Measurements from ENCODE around the gene GLRA2. TPM values are rescaled to one million over a fixed set of nuclear protein-coding genes. Genes with fewer than 3 reads are reported as not detected.

The GLRA2 gene
- total RNA-seq, 2 donors from 2014 or later: not detected

GRCh38 chrX:14702145-14702544 lies 172.8 kb downstream of the GLRA2 start:
- Mint-ChIP-seq H3K4me3 (no peak overlapping the region), H3K27me3 (no peaks in the 10 kb centered on the region), H3K27ac (no peak overlapping the region), H3K4me1 (no peaks in the 10 kb centered on the region), H3K9me3 (no peaks in the 10 kb centered on the region), H3K36me3 (ENCODE audit: low read depth) (no peaks in the 10 kb centered on the region)
- ATAC-seq (replicated peaks): no peak

GRCh38 chrX:14712096-14712495 lies 182.8 kb downstream of the GLRA2 start:
- no peak overlapping the region for H3K27ac Mint-ChIP-seq
- no peaks in the 10 kb centered on the region for H3K36me3 Mint-ChIP-seq (ENCODE audit: low read depth)
- no peak overlapping the region for H3K4me3 Mint-ChIP-seq
- H3K9me3 Mint-ChIP-seq: no peaks in the 10 kb centered on the region
- ATAC-seq (replicated peaks): no peak
- no peaks in the 10 kb centered on the region for H3K27me3 Mint-ChIP-seq
- no peaks in the 10 kb centered on the region for H3K4me1 Mint-ChIP-seq

- H3K4me1 Mint-ChIP-seq: no peaks in the 10 kb centered on the region
- no peak overlapping the region for H3K4me3 Mint-ChIP-seq
- H3K27me3 Mint-ChIP-seq: no peaks in the 10 kb centered on the region
- no peaks in the 10 kb centered on the region for H3K9me3 Mint-ChIP-seq
- H3K36me3 Mint-ChIP-seq (ENCODE audit: low read depth): no peaks in the 10 kb centered on the region
- no peak overlapping the region for H3K27ac Mint-ChIP-seq
- ATAC-seq (replicated peaks): no peak
Observed at GRCh38 chrX:14717949-14718348, 188.6 kb downstream of the GLRA2 start.

- no peak for ATAC-seq (replicated peaks)
- Mint-ChIP-seq H3K9me3 (no peaks in the 10 kb centered on the region), H3K36me3 (ENCODE audit: low read depth) (no peaks in the 10 kb centered on the region), H3K4me3 (no peak overlapping the region), H3K4me1 (no peaks in the 10 kb centered on the region), H3K27me3 (no peaks in the 10 kb centered on the region), H3K27ac (no peak overlapping the region)
Observed at GRCh38 chrX:14718403-14718802, 189.1 kb downstream of the GLRA2 start.

GRCh38 chrX:14729058-14729457 lies 199.7 kb downstream of the GLRA2 start:
- Mint-ChIP-seq H3K4me3 (no peak overlapping the region), H3K27me3 (no peaks in the 10 kb centered on the region), H3K36me3 (ENCODE audit: low read depth) (no peaks in the 10 kb centered on the region), H3K27ac (no peak overlapping the region), H3K4me1 (no peaks in the 10 kb centered on the region), H3K9me3 (no peaks in the 10 kb centered on the region)
- no peak for ATAC-seq (replicated peaks)

GRCh38 chrX:14738643-14739042 lies 209.3 kb downstream of the GLRA2 start:
- Mint-ChIP-seq H3K4me3 (no peak overlapping the region), H3K27me3 (no peaks in the 10 kb centered on the region), H3K27ac (no peak overlapping the region), H3K4me1 (no peaks in the 10 kb centered on the region), H3K9me3 (no peaks in the 10 kb centered on the region), H3K36me3 (ENCODE audit: low read depth) (no peaks in the 10 kb centered on the region)
- no peak for ATAC-seq (replicated peaks)

- Mint-ChIP-seq H3K36me3 (ENCODE audit: low read depth) (no peaks in the 10 kb centered on the region), H3K4me1 (no peaks in the 10 kb centered on the region), H3K27me3 (no peaks in the 10 kb centered on the region), H3K9me3 (no peaks in the 10 kb centered on the region), H3K27ac (no peak overlapping the region), H3K4me3 (no peak overlapping the region)
- ATAC-seq (replicated peaks): no peak
Observed at GRCh38 chrX:14753441-14753840, 224.1 kb downstream of the GLRA2 start.

- ATAC-seq (replicated peaks): no peak
- Mint-ChIP-seq H3K27me3 (no peaks in the 10 kb centered on the region), H3K4me3 (no peak overlapping the region), H3K27ac (no peak overlapping the region), H3K36me3 (ENCODE audit: low read depth) (no peaks in the 10 kb centered on the region), H3K4me1 (no peaks in the 10 kb centered on the region), H3K9me3 (no peaks in the 10 kb centered on the region)
Observed at GRCh38 chrX:14758029-14758491, 228.7 kb downstream of the GLRA2 start.

- Mint-ChIP-seq H3K36me3 (ENCODE audit: low read depth) (no peaks in the 10 kb centered on the region), H3K9me3 (peaks cover 6% of the 10 kb centered on the region), H3K27ac (no peak overlapping the region), H3K4me1 (no peaks in the 10 kb centered on the region), H3K27me3 (no peaks in the 10 kb centered on the region), H3K4me3 (no peak overlapping the region)
- no peak for ATAC-seq (replicated peaks)
Observed at GRCh38 chrX:14775416-14775815, 246.1 kb downstream of the GLRA2 start.

- Mint-ChIP-seq H3K27me3 (no peaks in the 10 kb centered on the region), H3K4me3 (no peak overlapping the region), H3K4me1 (no peaks in the 10 kb centered on the region), H3K9me3 (no peaks in the 10 kb centered on the region), H3K27ac (no peak overlapping the region), H3K36me3 (ENCODE audit: low read depth) (no peaks in the 10 kb centered on the region)
- no peak for ATAC-seq (replicated peaks)
Observed at GRCh38 chrX:14776901-14777300, 247.6 kb downstream of the GLRA2 start.

- Mint-ChIP-seq H3K36me3 (ENCODE audit: low read depth) (no peaks in the 10 kb centered on the region), H3K27me3 (no peaks in the 10 kb centered on the region), H3K9me3 (no peaks in the 10 kb centered on the region), H3K4me3 (no peak overlapping the region), H3K4me1 (no peaks in the 10 kb centered on the region), H3K27ac (no peak overlapping the region)
- no peak for ATAC-seq (replicated peaks)
Observed at GRCh38 chrX:14777525-14777924, 248.2 kb downstream of the GLRA2 start.

GRCh38 chrX:14779580-14779979 lies 250.2 kb downstream of the GLRA2 start:
- H3K27me3 Mint-ChIP-seq: no peaks in the 10 kb centered on the region
- H3K27ac Mint-ChIP-seq: no peak overlapping the region
- no peaks in the 10 kb centered on the region for H3K36me3 Mint-ChIP-seq (ENCODE audit: low read depth)
- H3K4me3 Mint-ChIP-seq: no peak overlapping the region
- no peaks in the 10 kb centered on the region for H3K9me3 Mint-ChIP-seq
- ATAC-seq (replicated peaks): no peak
- no peaks in the 10 kb centered on the region for H3K4me1 Mint-ChIP-seq
